Epidermal melanocyte (primary cell): ENCODE measurements around the gene SCO2.

Source experiments
- DNase-seq: peaks from one replicate; pipeline ENCODE4 v3.0.0; 2011; ENCODE audit warnings: low spot score; ENCODE audit not compliant: insufficient read length

Gene SCO2

DNA sequence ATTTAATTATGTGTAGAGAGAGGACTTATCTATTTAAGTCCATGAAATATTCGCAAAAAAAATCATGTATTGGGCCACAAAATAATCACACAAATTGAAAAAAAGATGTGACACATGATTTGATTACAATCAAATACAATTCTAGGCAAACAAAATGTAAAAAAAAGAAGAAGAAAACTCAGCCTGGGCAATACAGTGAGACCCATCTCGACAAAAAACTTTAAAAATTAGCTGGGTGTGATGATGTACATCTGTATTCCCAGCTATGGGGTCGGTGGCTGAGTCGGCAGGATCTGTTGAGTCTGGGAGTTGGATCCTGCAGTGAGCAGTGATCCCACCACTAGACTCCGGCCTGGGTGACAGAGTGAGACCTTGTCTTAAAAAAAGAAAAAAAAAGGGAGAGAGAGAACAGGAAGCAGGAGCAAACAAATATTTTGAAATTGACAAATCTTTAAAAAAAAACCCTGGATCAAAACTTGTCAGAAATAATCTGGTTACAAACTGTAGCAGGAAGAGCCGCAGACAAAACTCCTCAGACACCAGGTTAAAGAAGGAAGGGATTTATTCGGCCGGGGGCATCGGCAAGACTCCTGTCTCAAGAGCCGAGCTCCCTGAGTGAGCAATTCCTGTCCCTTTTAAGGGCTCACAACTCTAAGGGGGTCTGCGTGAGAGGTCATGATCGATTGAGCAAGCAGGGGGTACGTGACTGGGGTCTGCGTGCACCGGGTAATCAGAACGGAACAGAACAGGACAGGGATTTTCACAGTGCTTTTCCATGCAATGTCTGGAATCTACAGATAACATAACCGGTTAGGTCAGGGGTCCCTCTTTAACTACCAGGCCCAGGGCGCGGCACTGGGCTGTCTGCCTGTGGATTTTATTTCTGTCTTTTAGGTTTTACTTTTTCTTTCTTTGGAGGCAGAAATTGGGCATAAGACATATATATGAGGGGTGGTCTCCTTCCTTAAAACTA, 7.7 kb upstream of the SCO2 start:
- DNase-seq: no peak

DNA sequence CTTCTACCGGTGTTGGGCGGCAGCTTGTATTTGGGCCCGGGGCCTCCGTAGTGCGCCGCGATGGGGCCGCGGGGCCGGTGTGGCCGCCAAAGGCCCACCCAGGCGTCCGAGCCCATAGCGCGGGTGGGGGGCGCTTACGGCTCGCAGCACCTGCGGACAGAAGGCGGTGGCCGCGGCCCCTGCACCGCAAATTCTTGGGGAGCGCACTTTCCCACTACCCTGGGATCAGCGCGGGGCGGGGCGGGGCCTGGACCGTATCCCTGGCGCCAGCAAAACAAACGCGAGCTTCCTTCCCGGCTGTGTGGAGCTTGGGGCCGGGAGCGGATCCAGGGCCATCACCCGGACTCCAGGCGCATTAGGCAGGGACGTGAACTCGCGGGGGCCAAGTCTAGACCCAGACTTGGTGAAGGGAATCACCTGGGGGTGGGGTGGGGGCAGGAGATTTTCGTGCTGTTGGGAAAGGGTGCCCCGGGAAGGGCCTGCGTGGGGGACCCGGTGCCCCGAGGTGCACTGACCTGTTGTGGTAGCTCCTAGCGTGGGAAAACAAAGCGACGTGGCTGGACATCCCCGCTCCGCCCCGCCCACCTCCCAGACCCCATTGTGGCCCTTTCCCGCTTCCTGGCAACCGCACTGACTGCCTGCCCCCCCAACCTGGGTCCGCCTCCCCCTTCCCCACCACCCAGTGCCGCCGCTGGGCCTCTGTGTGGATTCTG, 6.7 kb upstream of the SCO2 start:
- DNase-seq: peak; percentile 67

DNA sequence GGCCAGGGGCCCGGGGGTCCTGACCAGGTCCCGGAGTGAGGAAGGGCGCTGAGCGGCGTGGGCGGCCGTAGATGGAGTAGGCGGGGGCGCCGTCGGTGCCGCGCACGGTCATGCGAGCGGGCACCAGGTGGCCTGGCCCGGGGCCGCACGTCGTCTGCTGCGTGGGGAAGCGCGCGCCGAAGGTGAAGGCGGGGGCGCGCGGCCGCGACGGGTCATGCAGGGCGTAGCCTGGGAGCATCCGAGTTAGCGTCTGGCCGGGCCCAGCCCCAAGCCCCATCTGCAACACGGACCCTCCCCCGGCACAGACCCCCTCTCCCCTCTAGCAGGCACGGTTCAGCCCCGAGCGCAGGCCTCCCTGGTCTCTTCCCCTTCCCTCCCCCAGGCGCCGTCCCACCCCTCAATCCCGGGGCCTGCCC, 6.2 kb upstream of the SCO2 start:
- DNase-seq: peak; percentile 21

DNA sequence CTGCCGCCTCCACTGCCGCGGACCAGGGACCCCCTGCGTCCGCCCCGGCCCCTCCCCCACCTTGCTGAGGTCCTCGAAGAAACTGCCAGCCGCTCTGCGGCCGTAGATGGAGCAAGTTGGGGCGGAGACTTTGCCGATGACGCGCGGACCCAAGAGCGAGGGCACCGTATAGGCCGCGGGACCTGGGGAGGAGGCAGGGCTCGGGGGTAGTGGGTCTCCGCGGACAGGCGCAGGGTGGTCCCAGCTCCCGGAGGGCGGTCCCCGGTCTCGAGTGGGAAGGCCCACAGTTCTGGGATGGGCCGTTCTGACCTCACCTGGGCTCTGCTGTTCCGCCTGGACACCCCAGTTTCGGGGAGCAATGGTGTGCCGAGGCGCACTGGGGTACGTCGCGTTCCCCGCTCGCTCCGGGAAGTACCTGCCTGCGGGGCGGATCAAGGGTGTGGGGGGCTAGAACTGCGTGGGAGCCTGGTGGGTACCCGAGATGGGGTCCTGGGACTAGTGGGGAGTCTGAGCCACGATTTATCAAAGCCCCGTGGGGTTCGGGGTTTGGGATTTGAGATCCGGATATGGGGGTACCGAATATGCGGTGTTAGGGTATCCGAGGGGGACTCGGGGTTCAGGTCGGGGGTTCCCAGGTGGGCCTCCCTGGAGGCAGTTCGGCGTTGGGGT, 5.6 kb upstream of the SCO2 start:
- peak; percentile 76 for DNase-seq

DNA sequence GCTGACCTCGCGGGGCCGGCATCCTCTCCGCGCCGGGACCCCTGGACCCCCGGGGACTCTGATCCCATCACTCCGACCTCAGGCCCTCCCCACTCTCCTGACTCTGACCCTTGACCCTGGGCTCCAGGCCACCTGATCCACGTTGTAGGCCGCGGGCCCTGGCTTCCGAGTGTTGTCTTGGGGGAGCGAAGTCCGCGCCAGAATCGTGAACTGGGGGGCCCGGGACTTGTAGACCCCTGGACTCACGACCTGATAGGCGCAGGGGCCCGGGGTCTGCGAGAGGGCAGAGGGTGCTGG, 5.1 kb upstream of the SCO2 start:
- DNase-seq: no peak

DNA sequence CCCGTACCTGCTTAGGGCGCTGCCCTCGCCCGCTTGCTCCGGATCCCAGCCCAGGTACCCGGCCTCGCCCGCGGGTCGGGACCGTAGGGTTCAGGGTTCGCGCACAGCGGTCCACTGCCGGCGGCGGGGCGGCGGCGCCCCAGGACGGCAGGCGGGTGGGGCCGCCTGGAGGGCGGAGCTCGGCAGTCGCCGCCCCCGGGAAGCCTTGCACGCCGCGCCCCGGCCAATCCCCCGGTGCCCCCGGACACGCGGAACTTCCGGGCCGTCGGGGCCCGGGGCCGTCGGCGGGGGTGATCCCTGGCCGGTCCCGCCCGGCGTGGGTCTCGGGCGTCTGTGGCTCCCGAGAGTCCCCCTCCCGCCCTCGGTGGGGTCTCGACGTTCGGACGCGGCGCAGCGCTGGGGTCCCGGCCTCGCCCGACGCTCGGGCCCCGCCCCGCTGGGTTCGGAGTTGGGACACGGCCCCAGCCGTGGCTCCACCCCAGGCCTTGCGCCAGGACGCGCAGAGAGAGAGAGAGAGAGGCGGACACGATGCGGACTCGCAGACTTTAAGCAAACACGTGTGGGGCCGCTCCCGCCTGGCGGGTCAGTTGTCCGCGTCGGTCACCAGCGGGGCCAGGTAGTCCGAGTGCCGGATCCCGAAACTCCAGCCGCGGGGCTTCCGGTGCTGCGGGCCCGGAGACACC, 4.6 kb upstream of the SCO2 start, which contains the start of gene TYMP:
TYMP (minus strand) TSS at position 116 of the 683 bp plus-strand sequence. CDS start 303 bp downstream, outside the sequence.
- DNase-seq: peak; percentile 56

DNA sequence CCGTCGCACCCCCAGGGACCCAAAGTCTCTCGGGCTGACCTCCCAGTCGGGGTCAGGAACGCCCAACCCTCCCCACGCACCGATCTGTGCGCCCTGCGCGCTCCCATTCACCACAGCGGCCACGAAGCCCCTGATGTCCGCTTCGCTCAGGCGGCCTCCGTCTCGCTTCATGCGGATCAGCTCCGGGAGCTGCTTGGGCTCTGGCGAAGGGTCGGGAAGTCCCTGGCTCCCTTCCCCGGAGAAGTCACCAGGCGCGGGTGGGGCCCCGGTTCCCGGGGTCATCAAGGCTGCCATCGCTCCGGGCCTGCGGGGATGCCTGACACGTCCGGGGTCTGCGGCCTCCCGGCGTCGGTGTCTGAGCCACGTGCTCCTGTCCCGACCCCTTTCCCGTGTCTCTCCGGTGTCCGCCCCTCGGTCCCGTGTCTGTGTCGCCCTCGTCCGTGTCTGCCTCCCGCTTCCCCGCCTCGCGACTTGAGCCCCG, 4.1 kb upstream of the SCO2 start:
- DNase-seq: no peak

DNA sequence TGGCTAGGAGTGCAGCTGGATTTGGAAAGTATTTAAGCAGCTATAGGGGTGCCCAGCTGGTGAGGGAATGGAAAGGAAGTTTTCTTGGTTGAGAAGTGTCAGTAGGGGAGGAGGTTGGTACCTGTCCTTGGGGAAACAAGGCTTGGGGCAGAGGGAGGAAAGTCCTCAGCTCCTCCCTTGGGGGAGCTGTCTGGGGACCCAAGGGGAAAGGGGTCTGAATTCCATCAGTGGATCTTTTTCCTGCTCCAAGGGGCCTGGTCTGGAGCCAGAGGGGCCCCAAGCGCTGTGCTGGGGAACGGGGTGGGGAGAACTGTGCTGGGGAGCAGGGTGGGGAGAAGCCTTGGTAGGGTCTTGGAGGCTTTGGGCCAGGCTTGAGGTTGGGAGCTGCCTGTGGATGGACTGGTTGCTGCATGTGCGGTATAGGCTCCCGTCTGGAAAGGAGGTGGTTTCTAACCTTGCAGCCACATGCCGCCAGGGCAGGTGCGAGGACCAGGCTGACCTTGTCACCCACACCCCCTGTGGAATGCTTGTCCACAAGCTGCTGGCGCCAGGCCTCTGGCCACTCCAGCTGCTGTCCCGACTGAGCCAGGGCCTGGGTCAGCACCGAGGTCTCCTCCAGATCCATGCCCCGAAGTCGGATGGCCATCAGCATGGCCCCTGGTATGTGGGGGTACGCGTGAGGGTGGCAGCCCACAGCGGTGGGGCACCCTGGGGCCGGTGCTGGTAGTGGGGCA, 3.5 kb upstream of the SCO2 start:
- no peak for DNase-seq

DNA sequence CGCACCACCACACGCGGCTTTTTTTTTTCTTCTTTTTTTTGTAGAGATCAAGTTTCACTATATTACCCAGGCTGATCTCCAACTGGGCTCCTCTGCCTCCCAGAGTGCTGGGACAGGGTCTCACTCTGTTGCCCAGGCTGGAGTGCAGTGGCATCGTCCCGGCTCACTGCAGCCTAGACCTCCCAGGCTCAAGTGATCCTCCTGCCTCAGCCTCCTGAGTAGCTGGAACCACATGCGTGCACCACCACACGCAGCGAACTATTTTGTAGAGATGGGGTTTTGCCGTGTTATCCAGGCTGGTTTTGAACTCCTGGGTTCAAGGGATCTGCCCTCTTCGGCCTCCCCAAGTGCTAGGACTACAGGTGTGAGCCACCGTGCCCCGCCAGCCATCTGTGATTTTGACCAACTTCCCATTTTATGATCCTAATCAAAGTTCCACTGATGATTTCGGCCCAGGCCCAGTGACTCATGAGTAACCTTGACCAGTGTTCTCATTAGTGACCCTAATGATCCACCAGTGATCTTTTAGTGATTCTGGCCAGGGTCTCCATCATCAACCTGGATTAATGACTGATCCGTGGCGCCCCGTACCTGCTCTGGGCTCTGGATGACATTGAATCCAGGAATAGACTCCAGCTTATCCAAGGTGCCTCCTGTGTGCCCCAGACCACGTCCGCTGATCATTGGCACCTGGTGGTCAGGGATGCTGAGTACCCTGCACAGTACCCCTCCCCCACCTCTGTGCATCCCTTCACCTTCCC, 2.7 kb upstream of the SCO2 start:
- DNase-seq: no peak

DNA sequence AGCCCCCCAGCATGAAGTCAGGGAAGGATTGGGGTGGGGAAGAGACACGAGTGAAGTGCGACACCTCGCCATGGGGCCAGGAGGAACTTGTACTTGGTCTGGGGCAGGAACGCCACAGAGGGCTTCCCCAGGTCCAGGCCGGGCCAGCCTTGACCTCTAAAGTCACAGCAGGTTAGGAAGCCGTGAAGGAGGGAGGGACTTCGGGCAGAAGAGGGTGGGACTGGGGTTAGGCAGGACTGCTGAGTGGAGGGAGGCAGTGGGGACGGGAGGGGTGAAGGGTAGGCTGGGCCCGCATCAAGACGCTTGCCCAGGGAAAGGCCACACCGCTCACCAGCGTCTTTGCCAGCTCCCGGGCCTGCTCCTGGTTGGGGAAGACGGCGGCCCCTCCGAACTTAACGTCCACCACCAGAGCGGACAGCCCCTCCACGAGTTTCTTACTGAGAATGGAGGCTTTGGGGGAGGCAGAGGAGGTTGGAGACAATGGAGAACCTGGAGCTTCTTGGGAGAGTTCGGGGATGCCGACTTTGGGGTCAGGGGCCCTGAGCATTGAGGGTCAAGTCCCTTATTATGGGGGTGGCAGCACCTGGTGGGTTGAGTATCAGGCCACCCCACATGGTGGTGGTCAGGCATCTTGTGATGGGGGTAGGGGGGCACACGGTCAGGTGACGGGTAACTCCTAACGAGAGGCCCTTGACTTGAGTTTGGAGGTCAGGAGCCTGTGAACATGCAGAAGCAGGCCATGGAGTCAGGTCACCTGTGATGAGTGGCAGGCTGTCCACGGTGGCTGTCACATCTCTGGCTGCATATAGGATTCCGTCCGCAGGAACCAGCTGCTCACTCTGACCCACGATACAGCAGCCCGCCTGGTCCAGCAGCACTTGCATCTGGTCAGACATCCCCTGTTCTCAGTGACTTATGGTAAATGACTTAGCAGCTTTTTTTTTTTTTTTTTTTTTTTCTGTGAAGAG, 1.7 kb upstream of the SCO2 start:
- no peak for DNase-seq

DNA sequence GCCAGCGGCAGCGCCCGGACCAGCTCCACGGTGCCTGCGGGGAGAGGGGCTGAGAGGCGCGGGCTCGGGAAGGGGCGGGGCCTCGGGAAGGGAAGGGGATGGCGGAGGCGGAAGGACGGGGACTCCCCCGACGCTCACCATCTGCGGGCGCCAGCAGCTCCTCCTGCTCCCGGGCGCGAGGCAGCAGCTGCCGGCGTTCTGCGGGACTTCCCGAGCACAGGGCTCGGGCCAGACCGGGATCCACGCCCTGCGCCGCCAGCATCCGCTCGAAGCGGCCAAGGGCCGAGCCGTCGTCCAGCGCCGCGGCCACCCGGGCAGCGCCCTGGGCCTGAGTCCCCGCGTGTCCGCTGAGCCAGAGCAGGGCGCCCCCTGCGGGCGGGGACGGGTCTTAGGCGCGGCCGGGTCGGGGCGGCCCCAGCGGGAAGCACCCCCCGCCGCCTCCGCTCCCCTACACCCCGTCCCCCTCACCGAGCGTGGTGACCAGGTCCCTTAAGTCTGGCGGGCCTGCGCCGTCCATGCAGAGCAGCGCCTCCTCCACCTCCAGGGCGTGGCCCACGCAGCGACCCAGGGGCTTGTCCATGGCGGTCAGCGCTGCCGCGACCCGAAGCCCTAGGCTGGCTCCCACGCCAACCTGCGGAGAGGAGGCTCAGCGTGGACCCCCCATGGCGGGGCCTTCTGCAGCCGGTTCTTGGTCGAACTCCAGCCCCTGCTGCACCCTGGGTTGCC, 873 bp upstream of the SCO2 start:
- DNase-seq: peak; percentile 86

DNA sequence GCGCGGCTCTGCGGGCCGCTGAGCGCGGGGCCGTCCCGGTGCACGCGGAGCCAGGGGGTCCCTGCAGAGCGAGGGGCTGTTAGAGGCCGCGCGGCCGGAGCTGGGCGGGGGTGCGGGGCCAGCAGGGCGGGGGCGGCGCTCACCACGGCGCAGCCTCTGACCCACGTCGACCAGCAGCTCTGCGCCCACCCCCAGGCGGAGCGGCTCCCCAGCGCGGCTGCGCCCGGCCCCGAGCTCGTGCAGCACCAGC, 385 bp upstream of the SCO2 start:
- no peak for DNase-seq

DNA sequence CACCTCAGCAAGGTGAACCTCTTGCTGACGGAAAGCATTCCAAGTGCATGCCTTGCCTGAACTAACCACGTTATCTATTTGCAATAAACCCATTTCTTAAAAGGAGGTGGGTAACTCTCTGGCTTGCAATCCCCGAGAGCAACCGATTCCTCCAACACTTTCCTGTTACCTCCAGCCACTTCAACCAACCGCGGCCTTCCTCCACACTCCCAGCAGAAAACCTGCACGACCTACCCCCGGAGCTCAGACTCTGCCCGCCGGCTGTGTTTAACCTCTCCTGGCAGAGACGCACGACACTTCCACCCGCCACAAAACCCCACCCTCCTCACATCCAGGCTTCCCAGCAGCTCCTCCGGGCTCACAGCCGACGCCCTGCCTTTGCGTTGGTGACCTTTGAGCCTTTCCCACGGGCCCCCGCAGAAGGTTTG, 708 bp downstream of the SCO2 start:
- DNase-seq: no peak

DNA sequence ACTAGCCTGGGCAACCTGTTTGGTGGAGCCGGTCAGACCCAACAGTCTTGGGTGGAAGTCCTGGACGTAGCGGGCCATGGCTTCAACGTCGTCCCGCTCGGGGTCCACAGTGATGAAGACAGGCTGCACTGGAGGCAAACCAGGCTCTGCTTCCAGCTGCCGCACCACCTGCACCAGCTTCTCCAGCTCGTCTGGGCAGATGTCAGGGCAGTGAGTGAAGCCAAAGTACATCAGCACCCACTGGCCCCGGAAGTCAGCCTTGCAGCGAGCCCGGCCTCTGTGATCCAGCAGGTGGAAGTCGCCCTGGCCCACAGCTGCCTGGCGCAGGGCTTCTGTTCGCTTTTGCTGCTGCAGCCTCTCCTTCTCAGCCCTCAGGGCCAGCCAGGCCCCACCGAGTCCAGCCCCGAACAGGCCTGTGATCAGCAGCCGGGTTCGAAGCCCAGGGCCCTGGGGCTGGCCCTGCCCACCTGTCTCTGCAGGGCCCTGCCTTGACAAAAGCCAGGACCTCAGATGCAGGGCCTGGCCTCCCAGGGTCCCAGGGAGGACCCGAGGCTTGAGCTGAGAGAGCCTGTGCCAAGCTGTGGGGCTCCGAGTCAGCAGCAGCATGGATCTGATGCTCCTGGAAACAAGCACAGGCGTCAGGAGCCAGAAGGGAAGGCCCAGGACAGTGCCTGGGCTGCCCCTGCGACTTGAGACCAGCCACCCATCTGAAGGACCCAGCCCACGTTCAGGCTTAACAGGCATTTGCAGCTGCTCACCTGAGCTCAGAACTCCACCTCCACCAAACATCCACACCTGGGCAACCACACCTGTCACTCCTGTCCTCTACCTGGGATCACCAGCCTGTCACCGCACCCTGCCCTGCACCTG, 1.4 kb downstream of the SCO2 start:
- DNase-seq: no peak

DNA sequence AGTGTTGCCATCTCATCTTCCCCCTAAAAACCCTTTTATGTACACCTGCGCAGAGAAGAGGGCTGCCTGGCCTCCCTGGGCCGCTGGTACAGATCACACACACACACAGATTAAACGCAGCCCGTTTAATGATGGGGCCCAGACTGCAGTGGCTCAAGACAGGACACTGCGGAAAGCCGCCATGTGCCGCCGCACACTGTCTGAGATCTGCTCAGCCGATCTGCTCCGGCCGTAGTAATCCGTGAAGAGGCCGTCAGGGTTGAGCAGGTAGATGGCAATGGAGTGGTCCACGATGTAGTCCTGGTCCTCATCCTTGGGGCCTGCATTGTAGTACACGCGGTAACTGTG, 2.0 kb downstream of the SCO2 start:
- no peak for DNase-seq

DNA sequence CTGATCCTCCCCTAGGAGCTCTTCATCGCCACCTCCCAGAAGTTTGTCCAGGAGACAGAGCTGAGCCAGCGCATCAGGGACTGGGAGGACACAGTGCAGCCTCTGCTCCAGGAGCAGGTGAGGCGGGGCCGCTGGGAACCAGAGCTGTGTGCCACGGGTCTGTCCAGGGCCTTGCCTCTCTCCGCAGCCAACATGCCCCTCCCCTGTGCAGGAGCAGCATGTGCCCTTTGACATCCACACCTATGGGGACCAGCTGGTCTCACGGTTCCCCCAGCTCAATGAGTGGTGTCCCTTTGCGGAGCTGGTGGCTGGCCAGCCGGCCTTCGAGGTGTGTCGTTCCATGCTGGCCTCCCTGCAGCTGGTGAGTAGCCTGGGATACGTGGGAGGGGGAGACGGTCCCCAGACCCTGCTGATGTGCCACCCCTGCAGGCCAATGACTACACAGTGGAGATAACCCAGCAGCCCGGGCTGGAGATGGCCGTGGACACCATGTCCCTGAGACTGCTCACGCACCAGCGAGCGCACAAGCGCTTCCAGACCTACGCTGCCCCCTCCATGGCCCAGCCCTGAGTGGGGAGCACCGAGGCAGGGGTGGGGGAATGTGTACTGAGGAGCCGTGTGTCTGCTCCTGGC, 2.5 kb downstream of the SCO2 start:
- no peak for DNase-seq

DNA sequence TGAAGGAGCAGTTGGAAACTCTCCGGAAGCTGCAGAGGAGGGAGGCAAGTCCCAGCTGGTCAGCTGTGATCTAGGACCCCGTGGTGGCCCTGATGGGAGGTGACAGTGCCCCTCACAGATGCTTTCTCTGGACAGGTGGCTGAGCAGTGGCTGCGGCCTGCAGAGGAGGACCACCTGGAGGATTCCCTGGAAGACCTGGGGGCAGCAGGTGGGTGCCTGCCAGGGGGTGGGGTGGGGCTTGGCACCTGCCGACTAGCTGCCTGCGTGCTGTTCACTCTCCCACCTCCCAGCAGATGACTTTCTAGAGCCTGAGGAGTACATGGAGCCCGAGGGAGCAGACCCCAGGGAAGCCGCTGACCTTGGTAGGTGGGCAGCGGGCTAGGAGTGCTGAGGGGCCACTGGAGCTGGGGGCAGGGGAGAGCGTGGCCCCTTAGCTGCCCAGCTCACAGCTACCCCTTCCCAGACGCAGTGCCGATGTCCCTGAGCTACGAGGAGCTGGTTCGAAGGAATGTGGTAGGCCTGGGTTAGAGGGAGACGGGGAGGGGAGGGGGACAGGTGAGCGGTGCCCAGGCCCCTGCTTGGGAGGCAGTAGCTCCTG, 3.1 kb downstream of the SCO2 start:
- no peak for DNase-seq
